Activated CD8-positive, alpha-beta memory T cell treated with anti-CD3 and anti-CD28 coated beads for 48 hours (primary cell): ENCODE results near the gene GPC1.
"Not testable (repeated sequence)": the region's sequence is repeated elsewhere in the genome, so short reads cannot be mapped to it uniquely, and the experiment has no call there.

Source experiments
- DNase-seq, 3 experiments: peaks; one replicate each; pipeline ENCODE4 v3.0.0-alpha.2; 2020; ENCODE audit warnings: low read depth in 2 of 3, low spot score in 2 of 3

Gene GPC1, protein sequence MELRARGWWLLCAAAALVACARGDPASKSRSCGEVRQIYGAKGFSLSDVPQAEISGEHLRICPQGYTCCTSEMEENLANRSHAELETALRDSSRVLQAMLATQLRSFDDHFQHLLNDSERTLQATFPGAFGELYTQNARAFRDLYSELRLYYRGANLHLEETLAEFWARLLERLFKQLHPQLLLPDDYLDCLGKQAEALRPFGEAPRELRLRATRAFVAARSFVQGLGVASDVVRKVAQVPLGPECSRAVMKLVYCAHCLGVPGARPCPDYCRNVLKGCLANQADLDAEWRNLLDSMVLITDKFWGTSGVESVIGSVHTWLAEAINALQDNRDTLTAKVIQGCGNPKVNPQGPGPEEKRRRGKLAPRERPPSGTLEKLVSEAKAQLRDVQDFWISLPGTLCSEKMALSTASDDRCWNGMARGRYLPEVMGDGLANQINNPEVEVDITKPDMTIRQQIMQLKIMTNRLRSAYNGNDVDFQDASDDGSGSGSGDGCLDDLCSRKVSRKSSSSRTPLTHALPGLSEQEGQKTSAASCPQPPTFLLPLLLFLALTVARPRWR

DNA sequence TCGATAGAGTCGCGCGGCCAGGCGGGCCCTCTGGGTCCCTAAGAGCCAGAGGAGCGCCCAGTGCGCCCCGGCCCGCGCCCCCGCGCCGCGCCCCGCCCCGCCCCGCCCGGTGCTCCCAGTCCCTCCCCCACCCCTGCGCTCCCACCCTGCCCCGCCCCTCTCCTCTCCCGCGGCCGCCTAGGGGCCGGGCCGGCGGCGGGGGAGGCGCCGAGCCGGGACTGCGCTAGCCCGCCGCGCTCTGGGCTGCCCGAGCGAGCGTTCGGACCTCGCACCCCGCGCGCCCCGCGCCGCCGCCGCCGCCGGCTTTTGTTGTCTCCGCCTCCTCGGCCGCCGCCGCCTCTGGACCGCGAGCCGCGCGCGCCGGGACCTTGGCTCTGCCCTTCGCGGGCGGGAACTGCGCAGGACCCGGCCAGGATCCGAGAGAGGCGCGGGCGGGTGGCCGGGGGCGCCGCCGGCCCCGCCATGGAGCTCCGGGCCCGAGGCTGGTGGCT lies at the start of gene GPC1:
GPC1 (plus strand) TSS at position 207 of the 491 bp plus-strand sequence; CDS start at position 463, 256 bp downstream.
- no peak for DNase-seq

DNA sequence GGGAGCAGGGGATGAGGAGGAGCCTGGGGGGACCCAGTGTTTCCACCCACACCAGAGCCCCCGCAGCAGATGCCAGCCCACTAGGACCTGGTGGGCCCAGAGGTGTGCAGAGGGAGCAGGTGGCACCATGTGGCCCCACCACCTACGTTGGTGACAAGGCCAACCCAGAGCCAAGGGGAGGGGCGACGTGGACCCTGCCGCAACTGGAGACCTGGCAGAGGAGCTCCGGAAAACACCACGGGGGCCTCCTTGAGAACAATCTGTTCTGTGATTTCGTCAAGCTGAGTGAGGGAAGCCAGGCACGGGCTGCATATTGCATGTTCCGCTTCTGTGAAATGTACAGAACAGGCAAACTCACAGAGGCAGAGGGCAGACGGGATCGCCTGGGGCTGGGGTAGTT lies 49.1 kb upstream of the GPC1 start:
- DNase-seq, result no peak

DNA sequence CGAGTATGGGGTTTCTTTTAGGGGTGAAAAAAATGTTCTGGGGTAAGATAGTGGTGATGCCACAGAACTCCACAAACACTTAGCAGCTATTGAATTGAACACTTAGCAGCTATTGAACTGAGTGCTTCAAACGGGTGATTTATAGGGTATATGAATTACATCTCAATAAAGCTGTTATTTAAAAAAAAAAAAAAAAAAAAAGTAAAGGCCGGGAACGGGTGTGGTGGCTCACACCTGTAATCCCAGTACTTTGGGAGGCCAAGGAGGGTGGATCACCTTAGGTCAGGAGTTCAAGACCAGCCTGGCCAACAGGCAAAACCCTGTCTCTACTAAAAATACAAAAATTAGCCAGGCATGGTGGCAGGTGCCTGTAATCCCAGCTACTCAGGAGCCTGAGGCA lies 48.7 kb upstream of the GPC1 start:
- not testable (repeated sequence) for DNase-seq

DNA sequence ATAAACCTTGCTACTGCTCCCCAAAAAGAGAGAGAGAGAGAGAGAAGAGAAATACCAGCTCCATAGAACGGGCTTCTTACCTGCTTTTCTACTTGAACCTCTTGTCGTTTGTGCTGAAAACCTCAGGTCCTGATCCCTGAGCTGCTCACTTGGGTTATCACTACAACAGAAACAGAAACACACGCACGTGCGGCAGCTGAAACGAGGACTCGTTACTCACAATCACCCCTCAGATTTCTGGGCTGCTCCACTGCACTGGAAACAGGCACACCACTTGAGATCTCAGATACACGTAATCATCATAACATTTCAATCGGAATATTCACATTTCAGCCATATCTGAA lies 48.2 kb upstream of the GPC1 start:
- no peak for DNase-seq

DNA sequence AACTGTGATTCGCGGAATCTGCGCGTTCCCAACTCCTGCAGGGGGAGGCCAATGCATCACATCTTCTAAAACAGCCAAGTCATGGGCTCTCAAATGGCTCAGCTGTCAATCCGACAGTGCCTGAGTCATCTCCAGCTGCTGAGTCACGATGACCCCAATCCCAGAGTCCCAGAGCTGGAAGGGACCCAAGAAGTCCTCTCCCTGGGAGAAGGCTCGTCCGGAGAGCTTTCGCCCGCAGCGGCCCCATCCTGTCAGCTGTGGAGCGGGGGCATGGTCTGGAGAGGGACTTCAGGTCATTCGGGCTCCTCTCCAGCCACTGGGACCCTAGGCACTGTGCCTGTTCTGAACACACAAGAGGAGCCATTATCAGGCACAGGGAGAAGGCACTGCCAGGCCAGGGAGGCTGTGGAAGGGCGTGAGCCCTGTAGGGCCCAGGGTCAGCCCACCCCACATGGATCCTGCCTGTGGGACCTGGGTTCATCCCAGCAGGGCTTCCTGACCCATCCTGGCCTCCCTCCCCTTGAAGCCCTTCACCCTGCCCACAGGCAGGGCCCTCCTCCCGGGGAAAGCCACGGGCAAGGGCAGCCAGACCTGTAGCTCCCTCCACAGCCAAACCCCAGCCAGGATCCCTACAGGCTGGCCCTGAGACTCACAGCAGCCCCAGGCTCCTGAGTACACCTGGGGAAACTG lies 47.6 kb upstream of the GPC1 start:
- no peak for DNase-seq

DNA sequence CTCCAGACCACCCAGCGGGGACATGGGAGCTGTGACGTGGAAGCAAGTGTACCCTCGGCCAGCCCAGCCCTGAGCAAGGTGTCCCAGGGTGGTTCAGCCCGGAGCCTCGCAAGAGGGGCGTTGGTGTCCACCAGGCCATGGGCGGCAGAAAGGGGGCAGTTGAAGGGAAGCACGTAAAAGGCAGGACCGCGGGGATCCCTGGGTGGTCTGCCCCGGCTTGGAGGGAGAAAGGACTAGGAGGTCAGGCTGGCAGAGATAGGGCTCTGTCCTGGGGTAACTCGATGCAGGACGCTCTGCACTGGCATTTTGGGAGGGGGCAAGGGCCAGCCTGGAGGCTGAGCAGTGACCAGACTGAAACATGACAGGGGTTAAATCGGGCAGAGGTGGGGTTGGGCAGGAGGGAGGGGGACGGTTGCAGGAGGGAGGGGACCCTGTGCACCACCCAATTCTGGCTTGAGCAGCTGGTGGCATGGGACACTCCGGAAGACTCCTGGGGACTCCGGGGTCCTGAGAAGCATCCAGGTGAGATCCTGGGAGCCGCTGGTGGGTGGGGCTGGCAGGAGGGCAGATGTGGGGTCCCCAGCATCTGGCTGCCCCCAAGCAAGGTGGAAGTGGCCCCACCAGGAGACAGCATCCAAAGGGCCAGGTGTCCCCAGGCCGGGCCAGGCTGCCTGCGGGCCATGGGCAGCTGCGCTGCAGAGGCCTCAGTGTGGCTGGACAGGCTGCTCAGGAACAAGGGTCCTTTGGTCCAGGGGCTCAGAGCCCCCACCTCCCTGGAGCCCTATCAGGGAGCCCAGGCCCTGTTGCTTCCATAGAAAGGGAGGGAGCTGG lies 46.8 kb upstream of the GPC1 start:
- DNase-seq, result no peak

DNA sequence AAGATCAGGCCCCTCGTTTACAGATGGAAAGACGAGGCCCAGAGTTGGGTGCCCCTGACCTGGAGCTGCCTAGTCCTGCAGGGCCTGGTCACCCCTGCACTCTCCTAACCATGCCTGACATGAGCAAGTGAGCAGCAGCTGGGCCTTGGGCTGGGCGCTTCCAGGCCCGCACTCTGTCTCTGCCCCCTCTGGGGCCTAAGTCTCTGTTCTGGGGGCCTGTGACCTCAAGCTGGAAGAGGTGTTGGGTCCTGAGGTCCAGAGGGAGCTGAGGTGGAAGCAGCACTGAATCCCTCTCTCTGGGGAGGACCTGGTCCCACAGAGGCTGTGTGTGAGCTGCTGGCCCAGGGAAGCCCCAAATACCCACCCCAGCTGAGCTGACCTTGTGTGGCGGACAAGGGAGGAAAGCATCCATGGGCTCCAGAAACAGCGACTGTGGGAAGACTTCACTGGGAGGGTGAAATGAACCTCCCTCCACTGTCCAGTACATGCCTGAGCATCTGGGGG lies 46.1 kb upstream of the GPC1 start:
- no peak for DNase-seq

DNA sequence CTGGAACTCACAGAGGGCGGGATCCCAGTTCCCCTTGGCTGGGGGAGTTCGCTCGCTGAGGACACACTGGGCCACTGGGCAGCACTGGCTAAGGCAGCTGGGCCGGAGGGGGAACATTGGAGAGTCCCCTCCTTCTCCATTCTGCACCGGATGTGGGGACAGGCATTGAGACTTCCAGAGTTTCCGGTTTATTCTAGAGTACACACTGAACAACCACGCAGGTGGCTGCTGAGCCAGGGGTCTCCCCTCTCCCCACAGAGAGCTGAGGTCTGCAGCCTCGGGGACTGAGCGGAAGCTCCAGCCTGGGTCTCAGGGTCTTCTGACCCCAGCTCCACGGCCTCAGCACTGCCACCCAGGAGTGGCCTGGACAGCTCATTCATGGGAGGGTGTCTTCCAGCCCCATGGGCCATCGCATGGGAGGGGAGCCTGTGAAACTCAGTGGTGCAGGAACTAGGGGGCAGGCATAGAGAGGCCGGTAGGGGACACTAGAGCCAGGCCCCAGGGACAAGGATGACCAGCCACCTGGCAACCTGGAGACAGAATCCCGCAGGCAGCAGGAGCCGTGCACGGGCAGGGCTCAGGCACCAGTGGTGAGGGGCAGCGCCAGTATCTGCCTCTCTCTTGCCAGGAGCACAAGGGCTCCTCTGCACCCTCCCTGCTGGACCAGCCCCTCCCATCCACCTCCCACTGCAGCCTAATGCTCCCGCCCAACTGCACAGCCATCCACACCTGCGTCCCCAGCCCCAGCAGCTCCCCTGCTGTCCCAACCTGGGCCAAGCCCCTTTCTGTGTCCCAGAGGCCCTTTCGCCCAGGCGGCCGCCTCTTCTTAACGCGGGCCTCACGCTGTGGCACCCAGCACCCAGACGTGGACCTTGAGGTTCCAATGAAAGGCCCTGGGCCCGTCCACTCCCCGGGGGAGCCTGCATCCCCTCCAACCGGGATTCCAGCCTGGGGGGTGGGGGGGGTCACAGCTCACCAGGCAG lies 45.1 kb upstream of the GPC1 start:
- no peak for DNase-seq

DNA sequence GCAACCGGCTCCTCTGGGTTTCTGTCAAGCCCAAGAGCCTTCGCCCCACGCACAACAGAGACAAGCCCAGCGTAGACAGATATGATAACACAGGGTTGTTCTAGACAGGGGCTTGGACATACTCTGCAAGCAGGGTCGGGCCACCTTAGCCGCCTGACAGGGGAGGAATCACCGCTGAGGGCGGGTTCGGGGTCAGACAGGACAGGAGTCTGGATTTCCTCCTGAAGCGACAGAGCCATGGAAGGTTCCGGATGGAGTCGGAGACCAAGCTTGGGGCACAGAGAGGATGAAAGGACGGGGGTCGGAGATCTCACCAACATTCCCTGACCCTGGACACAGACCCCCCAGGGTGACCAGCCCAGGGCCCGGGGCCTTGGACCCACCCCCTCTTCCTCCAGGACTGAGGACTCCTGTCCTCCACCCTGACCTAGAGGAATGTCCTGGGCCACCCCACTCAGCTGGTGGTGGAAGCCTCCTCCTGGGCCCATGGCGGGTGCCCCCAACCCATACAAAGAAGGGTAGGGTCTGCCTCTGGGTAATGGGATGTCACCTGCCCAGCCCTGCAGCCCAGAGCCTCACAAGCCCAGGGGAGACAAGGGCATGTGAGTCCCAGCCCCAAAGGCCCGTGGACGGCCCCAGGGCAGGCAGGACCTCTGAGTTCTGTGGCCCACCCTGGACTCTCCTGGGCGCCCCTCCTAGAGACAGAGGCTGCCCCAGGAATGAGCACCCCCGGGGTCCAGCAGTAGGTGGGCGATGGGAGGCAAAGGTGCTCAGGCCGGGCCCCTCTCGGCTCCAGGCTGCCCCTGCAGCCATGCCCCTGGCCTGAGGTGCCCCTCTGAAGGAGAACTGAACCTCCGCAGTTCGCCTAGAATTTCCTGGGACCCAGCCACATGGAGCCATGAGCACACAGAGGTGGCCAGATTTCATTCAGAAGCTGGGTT lies 44.1 kb upstream of the GPC1 start:
- no peak for DNase-seq

DNA sequence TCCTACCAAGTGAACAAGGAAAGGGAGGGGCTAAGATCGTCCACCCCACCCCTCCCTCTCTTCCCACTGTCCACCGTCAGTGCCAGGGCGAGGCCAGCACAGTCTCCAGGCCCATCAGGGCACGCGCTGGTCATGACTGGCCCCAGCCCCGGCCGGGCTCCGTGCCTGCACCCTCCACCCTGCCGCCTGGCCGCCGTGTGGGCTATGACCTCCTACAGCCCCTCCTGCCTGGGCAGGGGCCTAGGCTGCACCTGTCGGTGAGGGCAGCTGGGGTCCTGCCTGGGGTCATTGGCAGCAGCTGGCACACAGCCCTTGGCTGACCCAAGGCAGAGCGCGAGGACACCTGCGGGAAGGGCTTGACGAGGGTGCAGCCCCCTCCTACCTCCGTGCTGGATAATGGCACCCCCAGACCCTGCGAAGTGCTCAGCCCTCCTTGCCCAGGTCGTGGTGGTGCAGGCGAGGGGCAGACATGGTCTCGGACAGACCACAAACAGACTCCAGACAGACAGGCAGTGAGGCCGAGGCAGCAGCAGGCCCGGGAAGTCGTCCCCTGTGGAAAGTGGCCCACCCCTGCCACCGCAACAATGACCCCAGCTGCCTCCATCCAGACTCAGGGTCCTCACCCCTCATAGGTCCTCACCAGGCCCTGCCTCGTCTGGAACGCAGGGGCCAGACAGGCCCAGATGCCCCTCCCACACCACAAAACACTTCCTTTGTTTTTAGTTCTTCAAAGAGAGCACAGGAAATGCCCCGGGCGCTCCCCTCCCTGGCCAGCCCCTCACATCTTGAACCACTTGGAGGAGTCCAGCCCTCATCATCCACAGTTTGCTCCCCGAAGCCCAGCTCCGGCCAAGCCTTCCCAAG lies 43.1 kb upstream of the GPC1 start:
- DNase-seq, result no peak

DNA sequence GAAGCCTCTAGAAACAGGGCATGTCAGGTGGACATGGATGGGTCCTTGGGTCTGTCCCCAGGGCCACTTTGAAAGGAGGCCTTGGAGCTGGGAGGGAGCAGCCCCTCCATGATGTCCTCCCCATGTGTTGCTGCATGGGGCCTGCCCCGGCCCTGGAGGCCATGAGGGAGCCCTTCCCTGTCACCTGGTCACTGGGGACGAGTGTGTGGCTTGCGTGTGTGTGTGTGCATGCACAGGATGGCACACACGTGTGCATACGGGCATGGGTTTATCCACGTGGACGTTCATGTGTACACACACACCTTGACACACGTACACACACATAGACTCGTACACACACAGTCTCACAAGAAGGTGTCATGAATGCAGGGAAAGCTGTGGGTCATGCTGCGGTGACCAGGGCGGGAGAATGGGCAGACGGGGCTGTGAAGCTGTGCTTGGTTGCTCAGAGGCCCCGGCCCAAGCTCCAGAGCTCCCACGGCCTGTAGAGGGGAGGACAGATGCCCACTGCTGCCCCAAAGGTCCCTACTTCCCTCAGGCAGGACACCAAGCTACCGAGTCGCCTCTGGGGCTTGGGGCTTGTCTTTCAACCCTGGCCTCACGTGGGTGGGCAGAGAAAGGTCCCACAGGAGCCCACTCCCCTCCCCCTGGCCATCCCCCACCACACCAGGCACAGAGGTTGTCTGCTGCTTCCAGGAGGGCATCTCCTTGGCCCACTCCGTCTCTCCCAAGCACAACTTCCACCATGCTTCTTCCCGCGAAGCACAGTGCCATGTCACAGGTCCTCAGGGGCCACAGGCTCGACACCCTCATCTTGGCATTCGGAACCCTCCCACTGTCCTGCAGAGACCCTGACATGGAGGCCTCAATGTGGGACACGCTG lies 42.3 kb upstream of the GPC1 start:
- no peak for DNase-seq

DNA sequence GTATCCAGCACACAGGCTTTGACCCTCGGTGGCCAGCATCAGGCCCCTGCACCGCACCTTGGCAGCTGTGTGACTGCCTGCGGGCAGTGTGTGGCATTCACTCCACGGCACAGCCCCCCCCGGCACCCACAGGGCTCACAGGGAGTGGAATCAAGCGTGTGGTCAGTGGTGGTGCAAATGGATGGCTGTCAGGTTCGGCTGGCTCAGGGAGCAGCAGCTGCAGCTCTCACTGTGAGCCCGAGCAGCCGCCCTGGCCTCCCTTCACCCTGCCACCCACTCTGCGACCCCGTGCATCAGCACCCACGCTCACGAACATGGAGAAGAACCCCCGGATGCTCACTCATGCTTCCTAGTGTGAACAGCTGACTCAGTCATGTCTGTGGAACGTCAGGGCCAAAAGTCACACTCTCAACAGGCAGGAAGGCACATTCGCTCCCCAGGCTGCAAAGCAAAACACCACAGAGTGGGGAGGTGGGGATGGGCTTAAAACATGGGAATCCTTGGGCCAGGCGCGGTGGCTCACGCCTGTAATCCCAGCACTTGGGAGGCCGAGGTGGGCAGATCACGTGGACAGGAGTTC lies 41.5 kb upstream of the GPC1 start:
- no peak for DNase-seq

DNA sequence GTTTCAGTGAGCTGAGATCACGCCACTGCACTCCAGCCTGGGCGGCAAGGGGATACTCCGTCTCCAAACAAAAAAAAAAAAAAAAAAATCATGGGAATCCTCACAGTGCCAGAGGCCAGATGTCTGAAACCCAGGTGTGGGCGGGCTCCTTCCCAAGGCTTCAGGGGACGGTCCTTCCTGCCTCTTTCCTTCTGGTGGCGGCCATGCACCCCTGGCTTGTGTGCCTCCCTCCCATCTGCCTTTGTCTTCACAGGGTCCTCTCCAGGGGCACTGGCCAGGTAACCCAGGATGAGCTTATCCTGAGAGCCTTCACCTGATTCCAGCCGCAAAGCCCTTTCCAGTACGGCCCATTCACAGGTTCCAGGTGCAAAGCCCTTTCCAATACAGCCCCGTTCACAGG lies 40.9 kb upstream of the GPC1 start:
- no peak for DNase-seq

DNA sequence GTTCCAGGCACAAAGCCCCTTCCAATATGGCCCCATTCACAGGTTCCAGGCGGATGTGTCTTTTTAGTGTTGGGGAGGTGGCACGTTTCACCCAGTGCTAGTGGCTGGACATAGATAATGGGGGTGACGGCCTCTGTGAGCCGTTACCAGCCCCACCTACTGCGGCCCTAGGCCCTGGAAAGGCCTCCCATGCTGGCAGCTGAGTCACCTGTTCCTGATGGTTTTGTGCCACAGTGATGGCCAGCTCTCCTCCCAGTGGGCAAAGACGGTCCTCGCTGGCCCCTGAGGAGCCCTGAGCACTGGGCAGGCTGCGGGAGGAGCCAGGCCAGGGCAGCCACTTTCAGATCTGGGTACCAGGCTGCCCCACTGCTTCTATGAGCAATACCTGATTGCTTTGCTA lies 40.0 kb upstream of the GPC1 start:
- DNase-seq, result no peak

DNA sequence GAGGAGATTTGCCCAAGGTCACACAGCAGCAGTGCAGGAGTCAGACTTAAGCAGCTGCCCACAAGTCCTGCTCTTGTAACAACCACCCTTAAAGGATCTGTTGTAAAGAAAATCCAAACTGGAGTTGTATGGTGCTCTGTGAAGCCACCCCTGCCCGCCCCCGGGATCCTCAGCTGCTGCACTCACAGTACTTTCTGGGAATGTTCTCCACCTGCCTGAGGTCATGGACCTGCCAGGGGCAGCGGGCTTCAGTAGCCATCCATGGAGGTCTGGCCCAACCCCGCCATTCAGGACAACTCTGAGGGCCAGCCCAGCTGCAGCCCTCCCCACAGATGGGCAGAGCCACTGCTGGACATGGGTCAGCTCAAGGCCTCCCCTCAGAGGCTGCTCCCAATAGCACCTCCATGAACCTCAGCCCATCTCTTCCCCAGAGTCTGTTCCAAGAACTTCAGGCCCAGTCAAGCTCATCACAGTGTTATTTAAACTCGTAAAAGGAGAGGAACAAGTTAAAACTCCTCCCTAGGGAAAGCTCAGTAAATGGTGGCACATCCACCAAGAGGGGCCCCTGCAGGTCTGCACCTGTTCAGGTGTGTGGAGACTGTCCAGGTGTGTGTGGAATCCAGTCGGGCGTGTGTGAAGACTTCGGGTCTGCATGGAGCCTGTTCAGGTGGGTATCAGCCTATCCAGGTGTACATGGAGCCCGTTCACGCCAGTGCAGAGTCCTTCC lies 39.4 kb upstream of the GPC1 start:
- no peak for DNase-seq
